IMR-90 (cell line): ENCODE data around the gene CDKAL1. TPM values are rescaled to one million over a fixed set of nuclear protein-coding genes. Genes with fewer than 3 reads are reported as not detected.

ENCODE experiments used
- ATAC-seq: fragments of 200-7000 bp; cut with Tn5 transposase; 2 replicates; pipeline ENCODE4 v1.9.1; 2020; ENCODE audit warnings: low read depth, mild to moderate bottlenecking, moderate library complexity
- BruUV-seq: library from RNA; stranded (reverse); fragments of 400-500 nt; replicated peaks from 2 replicates; lab custom pipeline; 2021; lab: Mats Ljungman, UMichigan
- CTCF ChIA-PET: fragments of 300-600 bp; formaldehyde crosslinking; extraction: SDS; loops from one replicate; lab custom pipeline; 2021; ENCODE audit warnings: antibody characterized with exemption; lab: Yijun Ruan, JAX
- POLR2A ChIA-PET: fragments of 300-600 bp; sonication (Branson Sonifier 250); formaldehyde crosslinking; loops from one replicate; lab custom pipeline; 2022; ENCODE audit warnings: antibody characterized with exemption; ENCODE audit not compliant: unreplicated experiment; lab: Charles Lee
- DNase-seq: peaks from one replicate; pipeline ENCODE4 v3.0.0; 2013
- H2AFZ ChIP-seq: replicated peaks from 2 replicates; pipeline ENCODE3; 2013; ENCODE audit warnings: low read length, mild to moderate bottlenecking; ENCODE audit not compliant: poor library complexity
- H2AK5ac ChIP-seq: 2 replicates; pipeline ENCODE4 v1.6.1; 2013; ENCODE audit warnings: low read depth, low read length, inconsistent platforms
- H2AK9ac ChIP-seq: replicated peaks from 2 replicates; pipeline ENCODE3; 2013; ENCODE audit warnings: mild to moderate bottlenecking, low read depth, low read length, moderate library complexity; ENCODE audit not compliant: poor library complexity
- H2BK120ac ChIP-seq: 2 replicates; pipeline ENCODE4 v1.6.1; 2013; ENCODE audit warnings: low read depth, low read length, inconsistent platforms
- H2BK15ac ChIP-seq: 3 replicates; pipeline ENCODE4 v1.6.1; 2013; ENCODE audit warnings: low read depth, low read length, inconsistent platforms
- H2BK20ac ChIP-seq: 2 replicates; pipeline ENCODE4 v1.6.1; 2013; ENCODE audit warnings: low read depth, mild to moderate bottlenecking, inconsistent platforms, low read length, moderate library complexity
- H2BK5ac ChIP-seq: 2 replicates; pipeline ENCODE4 v1.6.1; 2013; ENCODE audit warnings: mild to moderate bottlenecking, low read depth, low read length, inconsistent platforms; ENCODE audit not compliant: poor library complexity, severe bottlenecking
- H3K14ac ChIP-seq: replicated peaks from 2 replicates; pipeline ENCODE4 v1.6.1; 2013; ENCODE audit warnings: low read depth, low read length, inconsistent platforms
- H3K18ac ChIP-seq: 2 replicates; pipeline ENCODE4 v1.6.1; 2013; ENCODE audit warnings: low read depth, low read length, control low read depth
- H3K23ac ChIP-seq: 2 replicates; pipeline ENCODE4 v1.6.1; 2013; ENCODE audit warnings: low read depth, low read length, inconsistent platforms
- H3K27ac ChIP-seq: 2 replicates; pipeline ENCODE4 v1.5.1; 2013; ENCODE audit warnings: mild to moderate bottlenecking, control low read depth, low read length; ENCODE audit not compliant: insufficient read depth
- H3K27me3 ChIP-seq: 2 replicates; pipeline ENCODE4 v1.6.1; 2013; ENCODE audit warnings: low read length; ENCODE audit not compliant: control insufficient read depth, insufficient read depth
- H3K36me3 ChIP-seq: 2 replicates; pipeline ENCODE4 v1.6.1; 2013; ENCODE audit warnings: low read length, mixed read lengths; ENCODE audit not compliant: control insufficient read depth, insufficient read depth
- H3K4ac ChIP-seq: 2 replicates; pipeline ENCODE4 v1.6.1; 2013; ENCODE audit warnings: low read depth, low read length, inconsistent platforms
- H3K4me1 ChIP-seq: 2 replicates; pipeline ENCODE4 v1.6.1; 2013; ENCODE audit warnings: low read length, mixed read lengths; ENCODE audit not compliant: control insufficient read depth, insufficient read depth
- H3K4me2 ChIP-seq: 2 replicates; pipeline ENCODE4 v1.6.1; 2013; ENCODE audit warnings: low read depth, mild to moderate bottlenecking, control low read depth, low read length, moderate library complexity
- H3K4me3 ChIP-seq: 2 replicates; pipeline ENCODE4 v1.5.1; 2013; ENCODE audit warnings: low read depth, mild to moderate bottlenecking, control low read depth, low read length, moderate library complexity; ENCODE audit not compliant: insufficient read depth
- H3K56ac ChIP-seq: 2 replicates; pipeline ENCODE4 v1.6.1; 2013; ENCODE audit warnings: low read length, inconsistent platforms; ENCODE audit not compliant: insufficient read depth; ENCODE audit errors: extremely low read depth
- H3K79me1 ChIP-seq, 2 experiments: 2 replicates each; pipeline ENCODE4 v1.6.1; 2013; ENCODE audit warnings: low read length in 2 of 2, inconsistent platforms in 1 of 2, low read depth in 1 of 2
- H3K9ac ChIP-seq: 2 replicates; pipeline ENCODE4 v1.6.1; 2013; ENCODE audit warnings: low read depth, low read length, control low read depth
- H3K9me1 ChIP-seq: 2 replicates; pipeline ENCODE4 v1.6.1; 2013; ENCODE audit warnings: low read length, inconsistent platforms; ENCODE audit not compliant: insufficient read depth
- H3K9me3 ChIP-seq: 2 replicates; pipeline ENCODE4 v1.6.1; 2013; ENCODE audit warnings: low read length; ENCODE audit not compliant: control insufficient read depth, insufficient read depth
- H4K20me1 ChIP-seq: 2 replicates; pipeline ENCODE4 v1.6.1; 2013; ENCODE audit warnings: low read length, inconsistent platforms; ENCODE audit not compliant: insufficient read depth
- H4K5ac ChIP-seq: 2 replicates; pipeline ENCODE4 v1.6.1; 2013; ENCODE audit warnings: mild to moderate bottlenecking, low read depth, low read length, control low read depth
- H4K8ac ChIP-seq, 2 experiments: 2 replicates each; pipeline ENCODE4 v1.6.1; 2013; ENCODE audit warnings: low read depth in 2 of 2, low read length in 2 of 2, control low read depth in 1 of 2, inconsistent platforms in 1 of 2
- H4K91ac ChIP-seq: 2 replicates; pipeline ENCODE4 v1.6.1; 2013; ENCODE audit warnings: low read depth, low read length, inconsistent platforms; ENCODE audit not compliant: insufficient read depth
- CEBPB ChIP-seq: IDR thresholded peaks from 2 replicates; pipeline ENCODE4 v1.6.1; 2012; ENCODE audit warnings: low read depth, low read length, improper control_type of control experiment
- CHD1 ChIP-seq: IDR thresholded peaks from 2 replicates; pipeline ENCODE4 v1.6.1; 2012; ENCODE audit warnings: low read depth, low read length, improper control_type of control experiment
- CTCF ChIP-seq: conservative IDR thresholded peaks from 2 replicates; pipeline ENCODE4 v1.5.1; 2012; ENCODE audit warnings: mild to moderate bottlenecking, low read depth, low read length, improper control_type of control experiment
- ELK1 ChIP-seq: fragments of 150-350 bp; IDR thresholded peaks from 2 replicates; pipeline ENCODE4 v1.6.1; 2016; ENCODE audit warnings: low read depth, mild to moderate bottlenecking, low read length, moderate library complexity, borderline replicate concordance
- FOS ChIP-seq: fragments of 150-350 bp; IDR thresholded peaks from 2 replicates; pipeline ENCODE4 v1.6.1; 2016; ENCODE audit warnings: low read depth, low read length
- MAFK ChIP-seq: IDR thresholded peaks from 2 replicates; pipeline ENCODE4 v1.6.1; 2012; ENCODE audit warnings: low read depth, low read length, improper control_type of control experiment
- MAZ ChIP-seq: IDR thresholded peaks from 2 replicates; pipeline ENCODE4 v1.6.1; 2012; ENCODE audit warnings: low read depth, mild to moderate bottlenecking, low read length, improper control_type of control experiment, moderate library complexity, borderline replicate concordance
- MXI1 ChIP-seq: IDR thresholded peaks from 2 replicates; pipeline ENCODE4 v1.6.1; 2012; ENCODE audit warnings: low read depth, mild to moderate bottlenecking, low read length, moderate library complexity, borderline replicate concordance
- NFE2L2 ChIP-seq: fragments of 150-350 bp; IDR thresholded peaks from 2 replicates; pipeline ENCODE4 v1.6.1; 2016; ENCODE audit warnings: low read depth, mild to moderate bottlenecking, low read length
- POLR2A ChIP-seq: IDR thresholded peaks from 2 replicates; pipeline ENCODE4 v1.6.1; 2012; ENCODE audit warnings: mild to moderate bottlenecking, low read depth, low read length
- RAD21 ChIP-seq: IDR thresholded peaks from 2 replicates; pipeline ENCODE4 v1.6.1; 2012; ENCODE audit warnings: low read length, improper control_type of control experiment
- RCOR1 ChIP-seq: IDR thresholded peaks from 2 replicates; pipeline ENCODE4 v1.6.1; 2012; ENCODE audit warnings: mild to moderate bottlenecking, low read length, improper control_type of control experiment; ENCODE audit not compliant: insufficient replicate concordance
- SMC3 ChIP-seq: fragments of 150-350 bp; IDR thresholded peaks from 2 replicates; pipeline ENCODE4 v1.6.1; 2016; ENCODE audit warnings: low read depth, mild to moderate bottlenecking, antibody characterized with exemption, low read length, moderate library complexity
- WGBS, 2 experiments: methylation state at CpG; one replicate each; pipeline versions ENCODE4 v1.1.5 to v1.1.7; 2013; ENCODE audit warnings: missing lambda C conversion rate in 2 of 2; ENCODE audit not compliant: insufficient read length in 1 of 2; ENCODE audit errors: extremely low coverage in 2 of 2; 5-methylcytosine and 5-hydroxymethylcytosine counted together
- dilution Hi-C: fragments of 300-500 bp; cut with HindIII; formaldehyde crosslinking; loops from one replicate; pipeline ENCODE4 v1.14.3; 2018; ENCODE audit warnings: low sequenced_read_pairs; ENCODE audit not compliant: unreplicated experiment
- in situ Hi-C: fragments of 300-500 bp; cut with MboI; formaldehyde crosslinking; loops from 3 replicates; pipeline ENCODE4 v1.14.3; 2019; ENCODE audit warnings: low sequenced_read_pairs, inconsistent platforms, mixed read lengths
- intact Hi-C: fragments of 100-400 bp; cut with micrococcal nuclease; formaldehyde crosslinking; loops from 2 replicates; pipeline ENCODE4 v1.10.0; 2022
- polyA plus RNA-seq, 3 experiments: library from polyadenylated mRNA; depleted of rRNA; stranded (reverse); fragments of >200 nt; gene quantifications; 2 replicates each; pipeline ENCODE4 v1.2.3, GENCODE V29; 2012; ENCODE audit warnings: low replicate concordance in 1 of 3
- total RNA-seq: library from RNA; depleted of rRNA; stranded (reverse); fragments of >200 nt; gene quantifications from 2 replicates; pipeline ENCODE4 v1.2.3, GENCODE V29; 2012

Gene CDKAL1
- total and polyA plus RNA-seq, 2 of the 4 experiments (the other 2 are of a cell fraction) = 3.7 to 13.1 TPM

GRCh38 chr6:21132856-21133838 lies 598.9 kb downstream of the CDKAL1 start (continued):
- TF ChIP-seq RCOR1 = no peak

GRCh38 chr6:21133901-21134300 lies 599.6 kb downstream of the CDKAL1 start:
- Histone ChIP-seq H3K4me1 (no peaks in the 10 kb centered on the region; the same call in 1 of the 2 replicates), H3K27me3 (no peaks in the 10 kb centered on the region), H3K9me3 (no peaks in the 10 kb centered on the region), H4K8ac (no peak overlapping the region), H3K9ac (no peak overlapping the region), H3K4me2 (no peak overlapping the region), H3K18ac (no peak overlapping the region), H3K4me3 (no peak overlapping the region), H4K91ac (no peak overlapping the region), H3K27ac (no peak overlapping the region), H3K79me1 (no peaks in the 10 kb centered on the region), H2BK120ac (no peak overlapping the region), H4K5ac (no peak overlapping the region), H4K20me1 (no peaks in the 10 kb centered on the region), H3K56ac (no peak overlapping the region), H2AK5ac (no peak overlapping the region), H3K4ac (no peak overlapping the region), H2BK20ac (no peak overlapping the region), H2BK15ac (no peak overlapping the region), H3K23ac (no peak overlapping the region), H3K36me3 (no peaks in the 10 kb centered on the region), H3K14ac (no peak overlapping the region), H2AK9ac (no peak overlapping the region), H3K9me1 (no peaks in the 10 kb centered on the region; the same call in 1 of the 2 replicates), H2AFZ (no peak overlapping the region), H2BK5ac (no peak overlapping the region)
- intact Hi-C loops (no loop called here), dilution Hi-C loops (no loop called here), in situ Hi-C loops (no loop called here)
- ChIA-PET POLR2A (no interaction called here), CTCF (no interaction called here)
- DNase-seq = no peak
- BruUV-seq = no TSS peak
- no peak for ATAC-seq
- WGBS, 2 experiments = 60% methylated on average over 5 of the region's 6 CpGs; no CpG with 5 or more reads in 1 of the 2 experiments
- no peak for TF ChIP-seq MXI1
- no peak for TF ChIP-seq ELK1
- TF ChIP-seq POLR2A = no peak
- TF ChIP-seq SMC3 = no peak
- no peak for TF ChIP-seq MAZ
- no peak for TF ChIP-seq CEBPB
- TF ChIP-seq FOS = no peak
- TF ChIP-seq RAD21 = no peak
- TF ChIP-seq MAFK = no peak
- no peak for TF ChIP-seq CTCF
- TF ChIP-seq RCOR1 = no peak
- no peak for TF ChIP-seq NFE2L2
- no peak for TF ChIP-seq CHD1
